Measurements from ENCODE around the gene EBF3.

DNA sequence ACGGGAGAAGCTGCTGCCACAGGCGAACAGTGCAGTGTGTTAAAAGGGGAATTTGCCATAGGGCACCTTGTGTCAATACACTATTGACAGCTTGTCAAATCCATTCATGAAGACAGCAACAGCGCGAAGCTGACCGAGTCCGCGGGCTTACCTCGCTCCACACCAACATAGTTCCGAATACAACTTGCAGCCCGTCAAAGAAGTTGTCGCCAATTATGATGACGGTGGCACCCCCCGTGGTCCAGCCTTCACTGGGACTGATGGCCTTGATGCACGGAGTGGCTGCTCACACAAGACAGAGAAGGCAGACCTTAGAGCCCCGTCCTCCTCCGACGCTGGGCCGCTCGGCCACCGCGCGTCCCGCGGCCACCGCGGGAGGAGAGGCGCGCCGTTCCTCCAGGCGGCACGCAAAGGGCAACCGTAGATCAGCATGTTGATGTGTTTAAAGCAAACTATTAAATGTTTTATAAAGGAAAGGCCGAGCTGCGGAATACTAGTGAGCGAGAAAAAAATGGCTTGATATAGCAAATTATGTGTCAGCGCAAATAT is 96.4 kb downstream of the EBF3 start:
- TF ChIP-seq CTCF (IDR thresholded peaks at IDR 0.05) (no peak), POLR2A (IDR thresholded peaks at IDR 0.05) (no peak)
